ENCODE results near the gene LDLRAD4.

Gene LDLRAD4

GRCh38 chr18:13423352-13423751 lies 204.8 kb downstream of the LDLRAD4 start:
- Histone ChIP-seq H2AFZ (ENCODE audit: low read depth, low read length) (no peak overlapping the region), H3K27ac (ENCODE audit: low read length) (no peak overlapping the region), H3K9me3 (ENCODE audit: insufficient read depth, low read length, severe bottlenecking) (no peaks in the 10 kb centered on the region), H3K9ac (ENCODE audit: low read depth, low read length) (no peak overlapping the region), H4K20me1 (ENCODE audit: insufficient read depth, low read length) (no peaks in the 10 kb centered on the region; the same call in 1 of the 2 replicates), H3K79me2 (ENCODE audit: insufficient read depth, low read length) (peaks cover 4% of the 10 kb centered on the region), H3K4me2 (ENCODE audit: insufficient read depth, low read length) (no peak overlapping the region), H3K27me3 (ENCODE audit: insufficient read depth, low read length, poor library complexity) (no peaks in the 10 kb centered on the region), H3K4me1 (ENCODE audit: insufficient read depth, low read length) (peaks cover 24% of the 10 kb centered on the region), H3K4me3 (ENCODE audit: low read depth in 1 of 2, low read length in 2 of 2) (no peak overlapping the region), H3K36me3 (ENCODE audit: insufficient read depth, low read length) (no peaks in the 10 kb centered on the region)
- no peak for ATAC-seq (ENCODE audit: insufficient read depth, low read depth)
- no peak for DNase-seq
- TF ChIP-seq EZH2 (IDR thresholded peaks at IDR 0.05; ENCODE audit: borderline replicate concordance, low read depth, low read length, severe bottlenecking) (no peak), CTCF (IDR thresholded peaks at IDR 0.05; ENCODE audit: borderline replicate concordance, extremely low read depth, low read length, poor library complexity, severe bottlenecking) (no peak)

- no peak overlapping the region for H2AFZ ChIP-seq (ENCODE audit: low read depth, low read length)
- H3K4me2 ChIP-seq (ENCODE audit: insufficient read depth, low read length): no peak overlapping the region
- no peak for ATAC-seq (ENCODE audit: insufficient read depth, low read depth)
- no peak for DNase-seq
- H3K4me3 ChIP-seq (ENCODE audit: low read depth in 1 of 2, low read length in 2 of 2): no peak overlapping the region
- peaks cover 24% of the 10 kb centered on the region for H3K4me1 ChIP-seq (ENCODE audit: insufficient read depth, low read length)
- H3K79me2 ChIP-seq (ENCODE audit: insufficient read depth, low read length): peaks cover 4% of the 10 kb centered on the region
- no peaks in the 10 kb centered on the region for H3K36me3 ChIP-seq (ENCODE audit: insufficient read depth, low read length)
- H4K20me1 ChIP-seq (ENCODE audit: insufficient read depth, low read length): no peaks in the 10 kb centered on the region; the same call in 1 of the 2 replicates
- H3K9ac ChIP-seq (ENCODE audit: low read depth, low read length): no peak overlapping the region
- no peaks in the 10 kb centered on the region for H3K9me3 ChIP-seq (ENCODE audit: insufficient read depth, low read length, severe bottlenecking)
- H3K27me3 ChIP-seq (ENCODE audit: insufficient read depth, low read length, poor library complexity): no peaks in the 10 kb centered on the region
- no peak overlapping the region for H3K27ac ChIP-seq (ENCODE audit: low read length)
- TF ChIP-seq CTCF (IDR thresholded peaks at IDR 0.05; ENCODE audit: borderline replicate concordance, extremely low read depth, low read length, poor library complexity, severe bottlenecking) (no peak), EZH2 (IDR thresholded peaks at IDR 0.05; ENCODE audit: borderline replicate concordance, low read depth, low read length, severe bottlenecking) (no peak)
Observed at GRCh38 chr18:13424363-13424762, 205.8 kb downstream of the LDLRAD4 start.

GRCh38 chr18:13425357-13426091 lies 207.0 kb downstream of the LDLRAD4 start:
- Histone ChIP-seq H3K4me3 (ENCODE audit: low read depth in 1 of 2, low read length in 2 of 2) (no peak overlapping the region), H3K27ac (ENCODE audit: low read length) (peak overlapping the region; percentile 64), H3K79me2 (ENCODE audit: insufficient read depth, low read length) (peaks cover 4% of the 10 kb centered on the region), H3K9me3 (ENCODE audit: insufficient read depth, low read length, severe bottlenecking) (no peaks in the 10 kb centered on the region), H3K4me2 (ENCODE audit: insufficient read depth, low read length) (peak overlapping the region; percentile 48; the same call in 1 of the 2 replicates), H3K4me1 (ENCODE audit: insufficient read depth, low read length) (peaks cover 24% of the 10 kb centered on the region), H3K9ac (ENCODE audit: low read depth, low read length) (no peak overlapping the region), H4K20me1 (ENCODE audit: insufficient read depth, low read length) (no peaks in the 10 kb centered on the region; the same call in 1 of the 2 replicates), H2AFZ (ENCODE audit: low read depth, low read length) (no peak overlapping the region), H3K36me3 (ENCODE audit: insufficient read depth, low read length) (0 out of 2 replicates have a peak, but pooled peaks cover 6% of the 10 kb centered on the region), H3K27me3 (ENCODE audit: insufficient read depth, low read length, poor library complexity) (no peaks in the 10 kb centered on the region)
- ATAC-seq (ENCODE audit: insufficient read depth, low read depth) (peak; percentile 83), DNase-seq (peak; percentile 81)
- no peak for TF ChIP-seq CTCF (IDR thresholded peaks at IDR 0.05; ENCODE audit: borderline replicate concordance, extremely low read depth, low read length, poor library complexity, severe bottlenecking)
- no peak for TF ChIP-seq EZH2 (IDR thresholded peaks at IDR 0.05; ENCODE audit: borderline replicate concordance, low read depth, low read length, severe bottlenecking)

Data from DND-41 (cell line).